Activated naive CD4-positive, alpha-beta T cell treated with anti-CD3 and anti-CD28 coated beads, Interleukin-2, amount 50 U/mL, for 24 hours (primary cell): ENCODE data around the gene ZNF223.

ENCODE experiments used
- H3K27ac Mint-ChIP-seq: one replicate; pipeline ENCODE4 v1.8.0; 2021; ENCODE audit warnings: mild to moderate bottlenecking, mixed read lengths
- H3K27me3 Mint-ChIP-seq: one replicate; pipeline ENCODE4 v1.8.0; 2021; ENCODE audit warnings: mixed read lengths
- H3K36me3 Mint-ChIP-seq: one replicate; pipeline ENCODE4 v1.8.0; 2021; ENCODE audit warnings: mixed read lengths
- H3K4me1 Mint-ChIP-seq: one replicate; pipeline ENCODE4 v1.8.0; 2021; ENCODE audit warnings: mixed read lengths
- H3K4me3 Mint-ChIP-seq: one replicate; pipeline ENCODE4 v1.8.0; 2021; ENCODE audit warnings: mild to moderate bottlenecking, mixed read lengths
- H3K9me3 Mint-ChIP-seq: one replicate; pipeline ENCODE4 v1.8.0; 2021; ENCODE audit warnings: mixed read lengths

ZNF223 gene

DNA sequence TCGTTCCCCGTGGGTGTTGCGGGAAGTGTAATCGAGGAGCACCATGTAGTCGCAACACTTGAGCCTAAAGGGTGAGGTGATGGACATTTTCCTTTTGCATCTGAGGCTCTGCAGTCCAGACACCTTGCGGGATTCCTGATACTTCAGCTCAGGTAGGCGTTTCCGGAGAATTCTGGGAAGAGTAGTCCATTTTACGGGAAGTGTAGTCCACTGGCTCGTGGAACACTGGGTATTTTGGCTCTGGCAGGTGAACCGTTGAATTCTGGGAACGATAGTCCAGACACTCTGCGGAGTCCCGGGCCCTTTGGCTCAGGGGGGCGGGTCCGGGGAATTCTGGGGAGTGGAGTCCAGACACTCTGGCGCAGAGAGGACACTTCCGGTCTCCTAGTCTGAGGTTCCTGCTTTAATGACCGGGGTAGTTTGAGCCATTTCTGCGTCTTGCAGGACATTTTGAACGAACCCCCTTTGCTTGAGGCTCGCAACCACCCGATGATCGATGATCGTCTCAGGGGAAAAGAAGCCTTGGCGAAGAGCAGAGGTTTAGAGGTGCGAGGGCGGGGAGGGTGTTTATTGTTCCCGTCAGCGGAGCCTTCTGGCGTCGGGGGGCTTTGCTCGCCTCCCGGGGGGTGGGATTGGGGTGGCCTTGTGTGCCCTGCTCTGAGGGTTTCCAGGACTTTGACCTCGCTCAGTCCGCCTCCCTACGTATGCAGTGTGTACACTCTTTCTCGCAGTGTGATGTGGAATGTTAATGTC, at the start of gene ZNF223:
Gene ZNF223 (plus strand): TSS at position 387 of the 753 bp plus-strand sequence. CDS start 3,141 bp downstream, outside the sequence.
- H3K36me3 Mint-ChIP-seq, result peaks cover 32% of the 10 kb centered on the region

GRCh38 chr19:44002212-44002565, 49.6 kb upstream of the ZNF223 start:
- H3K27me3 Mint-ChIP-seq, result no peaks in the 10 kb centered on the region
- peak overlapping the region; percentile 100 for H3K4me3 Mint-ChIP-seq
- peak overlapping the region; percentile 98 for H3K27ac Mint-ChIP-seq
- H3K9me3 Mint-ChIP-seq, result peaks cover 33% of the 10 kb centered on the region
- peaks cover 30% of the 10 kb centered on the region for H3K36me3 Mint-ChIP-seq
- H3K4me1 Mint-ChIP-seq, result peaks cover 24% of the 10 kb centered on the region

More for the DNA sequence above, at the start of gene ZNF223:
- H3K27ac Mint-ChIP-seq, result peak within 1 kb of the TSS; percentile 85
- H3K4me1 Mint-ChIP-seq, result peaks cover 42% of the 10 kb centered on the region
- H3K9me3 Mint-ChIP-seq, result peaks cover 27% of the 10 kb centered on the region
- H3K4me3 Mint-ChIP-seq, result peak within 1 kb of the TSS; percentile 90
- H3K27me3 Mint-ChIP-seq, result no peaks in the 10 kb centered on the region

- Mint-ChIP-seq H3K27me3 (no peaks in the 10 kb centered on the region), H3K4me3 (peak within 1 kb of the TSS; percentile 100), H3K9me3 (peaks cover 38% of the 10 kb centered on the region), H3K27ac (peak within 1 kb of the TSS; percentile 98), H3K4me1 (peaks cover 24% of the 10 kb centered on the region), H3K36me3 (peaks cover 33% of the 10 kb centered on the region)
Observed at GRCh38 chr19:44002566-44003460, 49.0 kb upstream of the ZNF223 start, which contains the start of gene ZNF230. ZNF230 (plus strand) TSS chr19:44002957; CDS start chr19:44007079, 4,122 bp downstream.

DNA sequence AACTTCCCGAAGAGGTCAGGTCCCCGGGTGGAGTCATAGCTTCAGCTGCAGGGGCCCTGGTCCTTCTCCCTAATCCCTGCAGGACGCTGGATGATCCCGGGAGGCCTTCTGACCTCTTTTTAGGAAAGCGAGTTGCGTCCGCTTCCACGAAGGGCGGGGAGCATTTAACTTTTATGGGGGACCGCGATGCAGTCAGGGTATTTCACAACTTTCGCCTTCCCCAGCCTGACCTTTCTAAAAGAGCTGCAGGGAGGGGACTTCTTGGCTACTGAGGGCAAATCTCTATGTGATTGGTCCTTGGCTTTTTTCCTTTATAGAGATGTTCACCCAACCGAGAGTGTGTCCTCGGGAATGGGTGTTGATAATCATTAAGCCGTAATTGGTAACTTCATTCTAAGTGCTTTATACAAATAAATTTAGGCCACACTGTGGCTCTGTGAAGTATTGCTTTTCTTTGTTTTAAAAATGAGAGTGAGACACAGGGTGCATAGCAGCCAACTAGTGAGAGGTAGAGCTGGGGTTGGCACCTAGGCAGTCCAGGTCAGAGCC, 48.3 kb upstream of the ZNF223 start:
- H3K4me3 Mint-ChIP-seq, result peak overlapping the region; percentile 100
- H3K27ac Mint-ChIP-seq, result peak overlapping the region; percentile 47
- H3K9me3 Mint-ChIP-seq, result peaks cover 34% of the 10 kb centered on the region
- no peaks in the 10 kb centered on the region for H3K27me3 Mint-ChIP-seq
- peaks cover 35% of the 10 kb centered on the region for H3K36me3 Mint-ChIP-seq
- H3K4me1 Mint-ChIP-seq, result peaks cover 24% of the 10 kb centered on the region

DNA sequence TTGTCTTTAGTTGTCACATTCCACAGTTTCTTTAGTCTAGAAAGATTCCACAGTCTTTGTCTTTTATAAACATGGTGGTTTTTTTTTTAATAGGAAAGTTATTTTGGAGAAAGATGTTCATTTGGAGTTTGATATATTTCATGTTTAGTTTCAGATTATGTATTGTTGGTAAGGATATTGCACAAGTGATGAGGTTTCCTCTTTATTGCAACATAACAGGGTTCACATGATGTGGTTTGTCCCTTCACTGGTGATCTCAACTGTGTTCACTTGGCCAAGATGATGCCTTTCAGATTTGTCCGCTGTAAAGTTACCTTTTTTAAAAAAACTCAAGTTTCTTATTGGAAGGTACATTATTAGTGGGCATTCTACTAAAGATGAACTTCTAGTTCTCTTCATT, 45.9 kb upstream of the ZNF223 start:
- Mint-ChIP-seq H3K9me3 (peaks cover 36% of the 10 kb centered on the region), H3K27ac (no peak overlapping the region), H3K27me3 (no peaks in the 10 kb centered on the region), H3K36me3 (peaks cover 55% of the 10 kb centered on the region), H3K4me1 (peaks cover 24% of the 10 kb centered on the region), H3K4me3 (no peak overlapping the region)

DNA sequence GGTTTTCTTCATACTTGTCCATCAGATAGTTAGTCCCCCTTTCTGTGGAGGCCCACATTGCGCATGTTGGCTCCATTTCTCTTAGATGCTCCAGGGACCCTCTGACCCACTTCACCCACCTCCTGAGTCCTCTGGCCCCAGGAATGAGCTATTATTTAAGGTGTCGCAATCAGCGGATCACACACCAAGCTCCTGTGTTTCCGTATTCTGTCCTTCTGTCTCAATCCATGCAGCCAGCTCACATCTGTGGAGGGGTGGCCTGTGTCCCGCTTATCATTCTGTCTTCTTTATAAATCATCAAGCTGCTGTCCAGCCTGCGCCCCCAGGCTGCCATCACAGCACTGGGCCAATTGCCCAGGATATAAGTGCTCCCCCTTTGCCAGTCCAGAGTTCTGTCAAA, 44.4 kb upstream of the ZNF223 start:
- H3K36me3 Mint-ChIP-seq, result peaks cover 62% of the 10 kb centered on the region
- H3K4me1 Mint-ChIP-seq, result peaks cover 17% of the 10 kb centered on the region
- no peak overlapping the region for H3K27ac Mint-ChIP-seq
- no peaks in the 10 kb centered on the region for H3K27me3 Mint-ChIP-seq
- no peak overlapping the region for H3K4me3 Mint-ChIP-seq
- H3K9me3 Mint-ChIP-seq, result peaks cover 39% of the 10 kb centered on the region

GRCh38 chr19:44010468-44010867, 41.4 kb upstream of the ZNF223 start:
- Mint-ChIP-seq H3K36me3 (peaks cover 66% of the 10 kb centered on the region), H3K27me3 (no peaks in the 10 kb centered on the region), H3K4me1 (peaks cover 3% of the 10 kb centered on the region)

DNA sequence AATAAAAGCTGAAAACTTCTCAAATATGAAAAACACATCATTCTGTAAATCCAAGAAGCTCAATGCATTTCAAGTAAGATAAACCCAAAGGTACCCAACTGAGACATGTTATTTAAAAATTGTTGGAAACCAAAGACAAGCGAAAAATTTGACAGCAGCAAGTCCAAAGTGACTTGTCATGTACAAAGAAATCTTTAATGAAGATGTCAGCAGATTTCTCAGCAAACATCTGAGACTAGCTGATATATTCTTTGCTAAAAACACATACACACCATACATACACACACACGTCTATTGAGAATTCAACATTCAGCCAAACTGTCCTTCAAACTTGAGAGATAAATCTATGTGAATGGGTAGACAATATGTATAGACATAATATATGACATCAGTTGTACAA, 32.3 kb upstream of the ZNF223 start:
- Mint-ChIP-seq H3K27ac (no peak overlapping the region), H3K9me3 (peaks cover 50% of the 10 kb centered on the region), H3K36me3 (peaks cover 11% of the 10 kb centered on the region), H3K4me1 (peaks cover under 1% of the 10 kb centered on the region), H3K27me3 (peaks cover 7% of the 10 kb centered on the region), H3K4me3 (no peak overlapping the region)

More at GRCh38 chr19:44010468-44010867, 41.4 kb upstream of the ZNF223 start:
- H3K27ac Mint-ChIP-seq, result no peak overlapping the region
- no peak overlapping the region for H3K4me3 Mint-ChIP-seq
- peaks cover 50% of the 10 kb centered on the region for H3K9me3 Mint-ChIP-seq

DNA sequence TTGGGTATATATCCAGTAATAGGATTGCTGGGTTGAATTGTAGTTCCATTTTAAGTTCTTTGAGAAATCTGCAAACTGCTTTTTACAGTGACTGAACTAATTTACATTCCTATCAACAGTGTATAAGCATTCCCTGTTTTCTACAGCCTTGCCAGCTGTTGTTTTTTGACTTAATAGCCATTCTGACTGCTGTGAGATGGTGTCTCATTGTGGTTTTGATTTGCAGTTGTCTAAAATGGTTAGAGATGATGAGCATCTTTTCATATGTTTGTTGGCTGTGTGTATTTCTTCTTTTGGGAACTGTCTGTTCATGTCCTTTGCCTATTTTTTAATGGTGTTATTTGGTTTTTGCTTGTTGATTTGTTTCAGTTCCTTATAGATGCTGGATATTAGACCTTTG, 30.6 kb upstream of the ZNF223 start:
- H3K9me3 Mint-ChIP-seq, result peaks cover 46% of the 10 kb centered on the region
- H3K27me3 Mint-ChIP-seq, result peaks cover 7% of the 10 kb centered on the region
- H3K4me1 Mint-ChIP-seq, result peaks cover 17% of the 10 kb centered on the region
- no peak overlapping the region for H3K4me3 Mint-ChIP-seq
- H3K27ac Mint-ChIP-seq, result no peak overlapping the region
- H3K36me3 Mint-ChIP-seq, result peaks cover 14% of the 10 kb centered on the region

GRCh38 chr19:44024900-44025216, 27.0 kb upstream of the ZNF223 start:
- peak overlapping the region; percentile 97 for H3K4me3 Mint-ChIP-seq
- peaks cover 4% of the 10 kb centered on the region for H3K27me3 Mint-ChIP-seq
- H3K4me1 Mint-ChIP-seq, result peaks cover 34% of the 10 kb centered on the region
- H3K36me3 Mint-ChIP-seq, result peaks cover 36% of the 10 kb centered on the region
- H3K27ac Mint-ChIP-seq, result peak overlapping the region; percentile 93
- peaks cover 46% of the 10 kb centered on the region for H3K9me3 Mint-ChIP-seq

- peaks cover 41% of the 10 kb centered on the region for H3K9me3 Mint-ChIP-seq
- peaks cover 34% of the 10 kb centered on the region for H3K4me1 Mint-ChIP-seq
- peak within 1 kb of the TSS; percentile 93 for H3K27ac Mint-ChIP-seq
- H3K4me3 Mint-ChIP-seq, result peak within 1 kb of the TSS; percentile 97
- H3K36me3 Mint-ChIP-seq, result peaks cover 39% of the 10 kb centered on the region
- H3K27me3 Mint-ChIP-seq, result peaks cover 3% of the 10 kb centered on the region
Observed at GRCh38 chr19:44025217-44025936, 26.5 kb upstream of the ZNF223 start, which contains the start of gene ZNF222. ZNF222 (plus strand) TSS chr19:44025379; CDS start chr19:44025437, 58 bp downstream.

GRCh38 chr19:44026622-44027021, 25.2 kb upstream of the ZNF223 start:
- H3K27ac Mint-ChIP-seq, result no peak overlapping the region
- no peaks in the 10 kb centered on the region for H3K27me3 Mint-ChIP-seq
- H3K36me3 Mint-ChIP-seq, result peaks cover 50% of the 10 kb centered on the region
- peaks cover 37% of the 10 kb centered on the region for H3K9me3 Mint-ChIP-seq
- H3K4me3 Mint-ChIP-seq, result peak overlapping the region; percentile 97
- peaks cover 34% of the 10 kb centered on the region for H3K4me1 Mint-ChIP-seq

GRCh38 chr19:44032001-44032610, 19.7 kb upstream of the ZNF223 start:
- H3K9me3 Mint-ChIP-seq, result peaks cover 43% of the 10 kb centered on the region
- H3K4me1 Mint-ChIP-seq, result peaks cover 10% of the 10 kb centered on the region
- peaks cover 59% of the 10 kb centered on the region for H3K36me3 Mint-ChIP-seq
- H3K27me3 Mint-ChIP-seq, result no peaks in the 10 kb centered on the region
- no peak overlapping the region for H3K4me3 Mint-ChIP-seq
- H3K27ac Mint-ChIP-seq, result no peak overlapping the region

GRCh38 chr19:44042147-44042546, 9.7 kb upstream of the ZNF223 start:
- H3K4me1 Mint-ChIP-seq, result no peaks in the 10 kb centered on the region
- H3K36me3 Mint-ChIP-seq, result peaks cover 13% of the 10 kb centered on the region
- H3K9me3 Mint-ChIP-seq, result peaks cover 48% of the 10 kb centered on the region
- H3K27ac Mint-ChIP-seq, result no peak overlapping the region
- peaks cover 20% of the 10 kb centered on the region for H3K27me3 Mint-ChIP-seq
- no peak overlapping the region for H3K4me3 Mint-ChIP-seq
